Stomach (tissue), 9 donors: Measurements from ENCODE around the gene BICDL1. TPM values are rescaled to one million over a fixed set of nuclear protein-coding genes. Genes with fewer than 3 reads are reported as not detected.
A peak's percentile ranks its signal among the peaks of the same experiment; 100 is the strongest.

Experiments
- DNase-seq, 2 donors: peaks; one replicate each; pipeline versions ENCODE4 v3.0.0 to v3.0.0-alpha.2; 2013 to 2019
- H3K27ac ChIP-seq, 5 donors: fragments of 200-600 bp in 4 of 5; sonication (generic) in 4 of 5; one replicate each; pipeline ENCODE4 v1.5.1; 2013 to 2019; ENCODE audit warnings: mild to moderate bottlenecking in 1 of 5, moderate library complexity in 1 of 5
- H3K27me3 ChIP-seq, 3 donors: fragments of 200-600 bp; sonication (generic); one replicate each; pipeline ENCODE4 v1.5.1; 2017 to 2019; ENCODE audit warnings: mixed run types in 1 of 3
- H3K36me3 ChIP-seq, 4 donors: fragments of 200-600 bp; sonication (generic); 1 replicate in 3 of 4; 2 replicates in 1 of 4; pipeline ENCODE4 v1.5.1; 2016 to 2019
- H3K4me1 ChIP-seq, 4 donors: fragments of 200-600 bp; sonication (generic); one replicate each; pipeline ENCODE4 v1.5.1; 2016 to 2019
- H3K4me3 ChIP-seq, 4 donors: fragments of 200-600 bp; sonication (generic) in 3 of 4; one replicate each; pipeline ENCODE4 v1.5.1; 2016 to 2019; ENCODE audit warnings: mild to moderate bottlenecking in 1 of 4
- H3K9me3 ChIP-seq, 4 donors: fragments of 200-600 bp; sonication (generic); one replicate each; pipeline ENCODE4 v1.5.1; 2016 to 2019
- EP300 ChIP-seq: sonication (generic); formaldehyde crosslinking; IDR thresholded peaks from one replicate; pipeline ENCODE4 v1.6.1; 2017; ENCODE audit warnings: antibody characterized with exemption
- POLR2A ChIP-seq, 4 donors: fragments of 450-650 bp; IDR thresholded peaks; one replicate each; pipeline ENCODE4 v1.6.1; 2016; ENCODE audit warnings: antibody characterized with exemption in 4 of 4, control low read depth in 2 of 4, mild to moderate bottlenecking in 1 of 4, moderate library complexity in 1 of 4
- POLR2AphosphoS5 ChIP-seq, 3 donors: sonication (generic); formaldehyde crosslinking; IDR thresholded peaks; one replicate each; pipeline ENCODE4 v1.6.1; 2016; ENCODE audit warnings: antibody characterized with exemption in 3 of 3
- WGBS, 5 donors: extraction: QIAGEN DNeasy Blood & Tissue Kit in 3 of 5; methylation state at CpG; one replicate each; pipeline versions ENCODE4 v1.1.5 to v1.1.7; 2013 to 2018; 5-methylcytosine and 5-hydroxymethylcytosine counted together
- intact Hi-C: fragments of 100-400 bp; cut with DNase I; formaldehyde crosslinking; loops from one replicate; pipeline ENCODE4 v1.15.1; 2023; ENCODE audit warnings: low total_unique reads
- polyA plus RNA-seq, 3 donors: library from polyadenylated mRNA; stranded (reverse); fragments of 200-250 nt; gene quantifications; one replicate each; pipeline ENCODE4 v1.2.3, GENCODE V29; 2013
- total RNA-seq, 5 donors: library from RNA; depleted of rRNA; stranded (reverse); fragments of >200 nt; gene quantifications; one replicate each; pipeline versions ENCODE4 v1.1.0 to v1.2.3, GENCODE V29; 2014 to 2016
- TF ChIP-seq, protein P1 (sequence below), 7 experiments: fragments of 450-650 bp in 4 of 7; fragments of 200-600 bp in 3 of 7; sonication (generic) in 3 of 7; IDR thresholded peaks; one replicate each; pipeline ENCODE4 v1.5.1; 2016 to 2019; ENCODE audit warnings: antibody characterized with exemption in 7 of 7, control low read depth in 2 of 7, mild to moderate bottlenecking in 1 of 7
- donor health status: healthy with polysubstance abuse.
- donor health status: Bipolar disorder and iron deficiency.
- donor health status: healthy.

The BICDL1 gene
- total and polyA plus RNA-seq, 8 donors = 8.6 to 68.7 (median 25.4) TPM

DNA sequence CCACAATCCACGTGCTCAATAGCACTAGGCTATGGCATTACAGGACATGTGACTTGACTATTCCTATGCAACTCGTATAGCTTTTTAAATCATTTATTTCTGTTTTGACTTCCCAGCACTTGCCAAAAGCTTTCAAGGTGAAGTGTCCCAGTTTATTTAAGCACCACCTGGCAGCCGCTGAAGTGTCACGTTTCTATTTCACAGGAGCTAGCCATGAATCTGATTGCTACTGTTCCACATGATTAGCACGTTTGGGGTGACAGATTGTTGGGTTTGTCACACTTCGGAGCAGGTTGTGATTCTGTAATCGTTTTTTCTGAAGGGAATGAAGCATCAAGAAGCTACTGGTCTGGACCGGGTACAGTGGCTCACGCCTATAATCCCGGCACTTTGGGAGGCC, 39.9 kb upstream of the BICDL1 start:
- Histone ChIP-seq H3K9me3 (no peaks in the 10 kb centered on the region), H3K27ac (no peak overlapping the region), H3K4me1 (no peaks in the 10 kb centered on the region), H3K36me3 (no peaks in the 10 kb centered on the region), H3K4me3 (no peak overlapping the region), H3K27me3 (no peaks in the 10 kb centered on the region)
- TF ChIP-seq POLR2A (IDR thresholded peaks at IDR 0.05) = no peak
- TF ChIP-seq, protein P1, sequence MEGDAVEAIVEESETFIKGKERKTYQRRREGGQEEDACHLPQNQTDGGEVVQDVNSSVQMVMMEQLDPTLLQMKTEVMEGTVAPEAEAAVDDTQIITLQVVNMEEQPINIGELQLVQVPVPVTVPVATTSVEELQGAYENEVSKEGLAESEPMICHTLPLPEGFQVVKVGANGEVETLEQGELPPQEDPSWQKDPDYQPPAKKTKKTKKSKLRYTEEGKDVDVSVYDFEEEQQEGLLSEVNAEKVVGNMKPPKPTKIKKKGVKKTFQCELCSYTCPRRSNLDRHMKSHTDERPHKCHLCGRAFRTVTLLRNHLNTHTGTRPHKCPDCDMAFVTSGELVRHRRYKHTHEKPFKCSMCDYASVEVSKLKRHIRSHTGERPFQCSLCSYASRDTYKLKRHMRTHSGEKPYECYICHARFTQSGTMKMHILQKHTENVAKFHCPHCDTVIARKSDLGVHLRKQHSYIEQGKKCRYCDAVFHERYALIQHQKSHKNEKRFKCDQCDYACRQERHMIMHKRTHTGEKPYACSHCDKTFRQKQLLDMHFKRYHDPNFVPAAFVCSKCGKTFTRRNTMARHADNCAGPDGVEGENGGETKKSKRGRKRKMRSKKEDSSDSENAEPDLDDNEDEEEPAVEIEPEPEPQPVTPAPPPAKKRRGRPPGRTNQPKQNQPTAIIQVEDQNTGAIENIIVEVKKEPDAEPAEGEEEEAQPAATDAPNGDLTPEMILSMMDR (IDR thresholded peaks at IDR 0.05) = no peak
- TF ChIP-seq POLR2AphosphoS5 (IDR thresholded peaks at IDR 0.05) = no peak
- no peak for TF ChIP-seq EP300
- WGBS, 5 donors = 46 to 62% (median 47%) methylated on average over 10 of the region's 10 CpGs
- intact Hi-C loops = no loop called here
- peak; percentile 30 to 56 for DNase-seq

DNA sequence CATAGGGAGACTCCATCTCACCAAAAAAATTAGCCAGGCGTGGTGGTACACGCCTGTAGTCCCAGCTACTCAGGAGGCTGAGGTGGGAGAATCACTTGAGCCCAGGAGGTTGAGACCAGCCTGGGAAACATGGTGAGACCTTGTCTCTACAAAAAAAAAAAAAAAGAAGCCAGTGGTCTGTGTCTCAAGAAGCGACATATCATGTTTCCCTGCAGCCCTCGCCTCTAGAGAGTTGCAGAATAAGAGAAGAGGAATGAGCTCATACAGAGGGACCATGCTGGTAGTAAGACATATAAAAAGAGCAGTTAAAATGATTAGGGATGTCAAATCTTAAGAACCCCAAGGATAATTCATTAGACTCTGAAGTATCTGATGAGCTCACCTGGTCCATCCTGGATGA, 39.4 kb upstream of the BICDL1 start:
- Histone ChIP-seq H3K27me3 (no peaks in the 10 kb centered on the region), H3K4me1 (no peaks in the 10 kb centered on the region), H3K27ac (no peak overlapping the region), H3K9me3 (no peaks in the 10 kb centered on the region), H3K4me3 (no peak overlapping the region), H3K36me3 (no peaks in the 10 kb centered on the region)
- no peak for DNase-seq
- TF ChIP-seq, protein P1 (IDR thresholded peaks at IDR 0.05) = no peak
- TF ChIP-seq POLR2A (IDR thresholded peaks at IDR 0.05) (no peak), POLR2AphosphoS5 (IDR thresholded peaks at IDR 0.05) (no peak), EP300 (no peak)
- intact Hi-C loops = no loop called here
- 71 to 83% (median 81%) methylated on average over 4 of the region's 4 CpGs for WGBS, 5 donors

DNA sequence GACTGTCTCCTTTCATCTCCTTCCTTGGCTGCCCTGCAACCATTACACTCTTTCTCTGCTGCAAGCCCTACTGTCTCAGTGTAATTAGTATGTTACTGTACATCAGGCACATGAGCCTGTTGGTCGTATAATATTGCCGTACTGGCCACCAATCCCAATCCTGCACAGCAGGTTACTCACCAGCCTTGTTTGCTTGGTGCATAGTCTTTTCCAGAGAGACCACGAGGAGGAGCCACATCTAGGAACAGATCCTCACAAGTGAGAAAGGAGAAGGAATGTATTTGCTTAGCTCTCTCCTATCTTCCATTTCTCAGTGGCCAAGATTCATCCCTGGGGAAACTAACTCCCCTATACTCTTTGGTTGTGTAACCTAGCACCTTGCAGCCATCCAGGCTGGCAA, 33.0 kb upstream of the BICDL1 start:
- H3K36me3 ChIP-seq = no peaks in the 10 kb centered on the region
- H3K4me3 ChIP-seq = no peak overlapping the region
- no peak for TF ChIP-seq POLR2A (IDR thresholded peaks at IDR 0.05)
- no peak for TF ChIP-seq POLR2AphosphoS5 (IDR thresholded peaks at IDR 0.05)
- TF ChIP-seq EP300 = no peak
- TF ChIP-seq, protein P1 (IDR thresholded peaks at IDR 0.05) = no peak
- no peaks in the 10 kb centered on the region for H3K27me3 ChIP-seq
- DNase-seq = no peak
- H3K9me3 ChIP-seq = peaks cover 13 to 38% (median 29%) of the 10 kb centered on the region in 4 donors
- H3K27ac ChIP-seq = no peak overlapping the region
- intact Hi-C loops = no loop called here
- H3K4me1 ChIP-seq = no peaks in the 10 kb centered on the region
- WGBS, 5 donors = 83 to 87% (median 86%) methylated on average over 3 of the region's 3 CpGs

DNA sequence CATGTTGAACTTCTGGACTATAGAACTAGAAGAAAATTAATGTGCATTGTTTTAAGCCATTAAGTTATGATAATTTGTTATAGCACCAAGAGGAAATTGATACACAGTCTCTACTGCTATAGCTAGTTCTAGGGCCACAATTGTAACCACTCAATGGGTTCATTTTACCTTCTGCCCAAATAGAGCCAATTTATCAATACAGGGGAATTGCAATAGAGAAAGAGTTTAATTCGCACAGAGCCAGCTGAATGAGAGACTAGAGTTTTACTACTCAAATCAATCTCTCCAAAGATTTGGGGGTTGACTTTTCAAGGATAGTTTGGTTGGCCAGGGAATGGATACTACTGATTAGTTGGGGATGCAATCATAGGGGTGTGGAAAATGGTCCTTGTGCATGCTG, 31.9 kb upstream of the BICDL1 start:
- Histone ChIP-seq H3K27ac (no peak overlapping the region), H3K9me3 (peaks cover 13 to 38% (median 29%) of the 10 kb centered on the region in 4 donors), H3K4me1 (no peaks in the 10 kb centered on the region), H3K4me3 (no peak overlapping the region), H3K36me3 (no peaks in the 10 kb centered on the region), H3K27me3 (no peaks in the 10 kb centered on the region)
- no peak for DNase-seq
- no peak for TF ChIP-seq POLR2A (IDR thresholded peaks at IDR 0.05)
- no peak for TF ChIP-seq POLR2AphosphoS5 (IDR thresholded peaks at IDR 0.05)
- TF ChIP-seq, protein P1 (IDR thresholded peaks at IDR 0.05) = no peak
- no peak for TF ChIP-seq EP300
- intact Hi-C loops = no loop called here
- 83 to 100% (median 95%) methylated on average over 1 of the region's 1 CpG for WGBS, 5 donors
